HG02623 (cell line): ENCODE results near the gene HOXD1.

Experiments
- ATAC-seq: cut with Tn5 transposase; IDR thresholded peaks from one replicate; pipeline ENCODE4 v1.9.1; 2021; ENCODE audit warnings: moderate library complexity; ENCODE audit not compliant: unreplicated experiment

HOXD1 gene

DNA sequence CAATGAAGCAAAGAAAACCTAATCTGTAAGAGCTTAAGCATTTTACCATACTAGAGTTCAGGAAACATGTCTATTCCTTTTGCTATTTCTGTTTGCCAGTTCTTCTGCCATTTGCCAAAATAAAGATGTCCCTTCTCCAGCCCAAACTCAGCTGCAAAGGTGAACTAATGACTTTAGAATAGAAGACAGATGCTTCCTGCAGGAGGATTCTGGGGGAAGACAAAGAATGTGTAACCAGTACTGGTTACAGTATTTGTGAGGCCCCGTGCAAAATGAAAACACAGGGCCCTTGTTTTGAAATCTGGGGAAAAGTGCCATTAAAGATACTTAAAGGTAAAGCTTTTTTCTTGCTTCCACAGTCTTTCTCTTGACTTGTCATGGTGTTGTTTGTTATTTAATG is 46.5 kb downstream of the HOXD1 start:
- no peak for ATAC-seq

DNA sequence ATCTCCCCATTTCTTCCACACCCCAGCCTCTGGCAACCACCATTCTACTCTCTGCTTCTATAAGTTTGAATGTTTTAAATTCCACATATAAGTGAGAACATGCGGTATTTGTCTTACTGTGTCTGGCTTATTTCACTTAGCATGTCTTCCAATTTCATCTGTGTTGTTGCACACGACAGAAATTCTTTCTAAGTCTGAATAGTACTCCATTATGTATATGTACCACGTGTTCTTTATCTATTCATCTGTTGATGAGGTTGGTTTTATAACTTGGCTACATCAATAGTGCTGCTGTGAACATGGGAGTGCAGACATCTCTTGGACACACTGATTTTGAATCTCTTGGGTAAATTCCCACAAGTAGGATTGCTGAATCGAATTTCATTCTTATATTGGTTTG is 49.0 kb downstream of the HOXD1 start:
- no peak for ATAC-seq

DNA sequence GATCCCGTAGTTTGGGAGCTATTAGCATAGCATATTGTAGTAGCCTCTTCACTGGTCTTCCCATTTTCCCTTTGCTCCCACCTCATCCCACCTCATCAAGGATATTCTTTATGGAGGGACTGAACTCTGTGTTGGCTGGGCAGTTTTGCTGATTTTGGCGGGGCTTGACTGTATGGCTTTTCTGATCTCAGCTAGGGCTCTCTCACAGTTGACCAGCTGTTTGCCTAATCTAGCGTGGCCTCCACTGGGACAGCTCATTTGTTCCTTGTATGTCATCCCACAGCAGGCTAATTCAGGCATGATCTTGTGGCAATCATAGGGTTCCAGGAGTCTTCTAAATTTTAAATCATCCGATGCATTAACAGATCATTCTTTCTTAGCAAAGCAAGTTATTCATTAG is 50.6 kb downstream of the HOXD1 start:
- ATAC-seq: no peak

DNA sequence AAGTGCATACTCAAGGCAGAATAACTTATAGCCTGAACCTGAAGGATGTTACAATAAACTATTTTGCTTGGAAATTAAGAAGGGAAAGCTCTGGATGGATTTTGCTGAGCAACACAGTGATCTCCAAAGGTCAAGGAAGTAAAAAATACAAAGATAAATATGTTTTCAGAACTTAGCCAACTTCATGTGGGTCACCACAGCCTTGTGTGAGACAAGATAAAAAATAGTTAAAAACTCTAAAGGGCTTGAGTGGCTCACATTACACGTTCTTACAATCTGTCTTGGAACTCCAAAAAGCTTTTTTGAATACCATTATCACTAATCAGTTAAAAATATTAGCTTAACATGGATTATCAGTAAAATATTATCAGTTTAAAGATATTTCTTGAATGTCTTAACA is 51.8 kb downstream of the HOXD1 start:
- ATAC-seq: no peak
